GM10266 (cell line): ENCODE results near the gene PRCP.

Experiments
- DNase-seq: peaks from one replicate; pipeline ENCODE4 v3.0.0; 2012; ENCODE audit errors: extremely low spot score
- CTCF ChIP-seq: IDR thresholded peaks from 2 replicates; pipeline ENCODE4 v1.5.1; 2012; ENCODE audit warnings: mild to moderate bottlenecking, low read depth; ENCODE audit not compliant: control insufficient read depth, insufficient read depth; ENCODE audit errors: missing control alignments

PRCP gene

DNA sequence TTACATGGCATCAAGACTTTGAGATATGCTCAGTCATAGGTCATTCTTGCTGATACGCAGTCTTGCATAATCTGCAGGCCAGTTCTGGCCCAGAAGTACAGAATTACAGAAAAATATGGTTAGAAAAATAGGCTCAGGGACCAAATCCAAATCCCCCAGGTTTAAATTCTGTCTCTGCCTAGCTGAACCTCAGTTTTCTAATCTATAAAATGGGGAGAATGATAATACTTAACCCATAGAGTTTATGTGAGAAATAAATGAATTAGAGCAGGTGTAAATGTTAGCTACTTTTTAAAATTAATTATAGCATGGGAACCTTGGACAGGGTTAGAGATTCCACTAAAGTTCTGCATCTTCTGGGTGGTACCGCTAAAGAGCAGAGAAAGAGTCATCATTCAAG is 114.2 kb downstream of the PRCP start:
- DNase-seq, result no peak
- TF ChIP-seq CTCF, result no peak

GRCh38 chr11:82782825-82783374 is 117.3 kb downstream of the PRCP start:
- TF ChIP-seq CTCF, result no peak
- no peak for DNase-seq

- no peak for DNase-seq
- TF ChIP-seq CTCF, result no peak
These were observed 121.5 kb downstream of the PRCP start for GRCh38 chr11:82778776-82779175.

DNA sequence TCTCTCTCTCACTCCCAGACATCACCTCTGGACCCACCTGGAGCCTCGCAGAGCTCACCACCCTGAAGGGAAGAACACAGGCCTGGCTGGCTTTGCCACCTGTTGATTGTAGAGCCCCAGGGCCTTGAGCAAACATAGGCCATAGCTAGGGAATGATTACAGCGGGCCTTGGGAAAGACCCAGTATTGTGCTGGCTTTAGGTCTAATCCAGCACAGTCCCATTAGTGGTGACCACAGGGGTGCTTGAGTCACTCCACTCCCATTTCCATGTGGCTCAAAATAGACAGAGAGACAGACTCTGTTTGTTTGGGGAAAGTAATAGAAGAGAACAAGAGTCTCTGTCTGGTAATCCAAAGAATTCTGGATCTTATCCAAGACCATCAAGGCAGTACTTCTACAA is 123.9 kb downstream of the PRCP start:
- DNase-seq, result no peak
- no peak for TF ChIP-seq CTCF

DNA sequence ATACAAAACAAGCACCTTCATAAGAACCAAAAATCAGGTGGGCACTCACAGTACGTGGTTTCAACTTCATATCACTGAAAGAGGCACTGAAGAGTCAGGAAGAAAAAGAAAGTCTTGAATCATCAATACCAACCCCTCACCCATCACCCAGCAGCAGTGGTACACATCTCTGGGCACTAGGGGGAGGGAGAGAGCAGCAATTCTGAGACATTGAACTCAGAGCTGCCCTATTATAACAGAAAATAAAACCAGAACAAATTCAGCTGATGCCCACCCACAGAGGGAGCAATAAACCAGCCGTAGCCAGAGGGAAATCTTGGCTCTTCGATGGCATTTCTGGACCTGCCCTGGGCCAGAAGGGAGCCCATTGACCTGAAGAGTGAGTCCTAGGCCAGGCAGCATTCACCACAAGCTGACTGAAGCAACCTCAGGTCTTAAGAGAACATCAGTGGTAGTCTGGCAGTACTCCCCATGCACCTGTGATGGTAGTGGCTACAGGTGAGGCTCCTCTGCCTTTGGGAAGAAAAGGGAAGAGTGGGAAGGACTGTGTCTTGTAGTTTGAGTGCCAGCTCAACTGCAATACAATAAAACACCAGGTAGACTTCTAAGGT is 124.4 kb downstream of the PRCP start:
- peak; percentile 82 for TF ChIP-seq CTCF
- DNase-seq, result peak; percentile 38

- TF ChIP-seq CTCF, result no peak
- DNase-seq, result no peak
These were observed 125.0 kb downstream of the PRCP start for GRCh38 chr11:82775218-82775617.
